H1 (cell line): Measurements from ENCODE around the gene KLF13. TPM values are rescaled to one million over a fixed set of nuclear protein-coding genes. Genes with fewer than 3 reads are reported as not detected.

Experiments
- E2F6 ChIP-seq: IDR thresholded peaks from 2 replicates; pipeline ENCODE4 v1.6.1; 2012; ENCODE audit warnings: inconsistent platforms
- PHF8 ChIP-seq: fragments of 200-600 bp; sonication (generic); conservative IDR thresholded peaks from 2 replicates; pipeline ENCODE4 v1.7.1; 2012; ENCODE audit warnings: low read depth, mild to moderate bottlenecking, inconsistent platforms, low read length, moderate library complexity
- RBBP5 ChIP-seq: IDR thresholded peaks from 2 replicates; pipeline ENCODE4 v1.7.1; 2012; ENCODE audit warnings: low read depth, mild to moderate bottlenecking, inconsistent platforms, low read length, moderate library complexity, borderline replicate concordance
- RXRA ChIP-seq: IDR thresholded peaks from 2 replicates; pipeline ENCODE4 v1.6.1; 2011; ENCODE audit warnings: low read depth, mild to moderate bottlenecking, low read length, moderate library complexity; ENCODE audit not compliant: insufficient read depth
- SIX5 ChIP-seq: IDR thresholded peaks from 2 replicates; pipeline ENCODE4 v1.6.1; 2011; ENCODE audit warnings: mild to moderate bottlenecking, low read depth, low read length
- polyA plus RNA-seq, 7 experiments: library from polyadenylated mRNA; depleted of rRNA in 3 of 7; stranded (reverse) in 5 of 7; unstranded in 2 of 7; fragments of >200 nt in 5 of 7; fragments of 200-250 nt in 2 of 7; gene quantifications; 1 replicate in 5 of 7; 2 replicates in 1 of 7; 4 replicates in 1 of 7; pipeline versions ENCODE4 v1.2.1 to v1.2.3, GENCODE V29; 2011 to 2013; ENCODE audit warnings: missing spikeins in 2 of 7, mixed read lengths in 2 of 7
- total RNA-seq: library from RNA; stranded (reverse); fragmentation: NEBNext Ultra II Directional; extraction: Animal tissue kit (Norgen Biotek cat#: 25700); gene quantifications from 2 replicates; pipeline ENCODE4 v1.2.1, GENCODE V29; 2021

The KLF13 gene
- total and polyA plus RNA-seq, 2 of the 8 experiments (the other 6 are each of a cell fraction or from before 2014, with no cell fraction given) = 18.3 to 33.4 TPM

GRCh38 chr15:31331389-31331788 is 4.8 kb downstream of the KLF13 start (continued):
- TF ChIP-seq PHF8 (no peak), RBBP5 (no peak), SIX5 (no peak), E2F6 (no peak), RXRA (no peak)
